ENCODE measurements around the gene HCFC2.

DNA sequence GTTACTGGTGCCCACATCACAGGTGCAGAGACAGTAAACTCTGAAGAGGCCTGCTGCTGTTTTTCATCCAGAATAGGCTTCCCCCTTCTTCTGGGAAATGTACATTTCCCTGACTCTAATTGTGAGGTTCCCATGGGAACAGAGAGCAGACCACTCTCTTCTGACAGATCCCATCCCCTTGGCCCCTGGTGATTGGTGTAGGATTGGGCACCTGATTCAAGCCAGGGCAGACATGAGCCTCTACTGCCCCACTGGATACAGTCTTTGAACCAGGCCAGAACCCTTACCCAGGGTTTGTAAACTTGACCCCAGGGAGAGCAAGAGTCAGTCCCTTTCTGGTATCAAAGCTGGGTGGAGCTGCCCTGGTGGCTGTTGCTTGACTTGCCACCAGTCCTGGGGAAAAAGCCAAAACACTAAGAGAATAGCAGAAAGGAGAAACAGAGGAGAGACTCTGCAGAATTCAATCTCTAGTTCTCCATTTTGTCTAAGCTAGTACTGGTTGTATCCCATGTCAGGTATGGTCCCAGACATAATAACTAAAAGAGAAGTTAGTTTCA, 88.4 kb downstream of the HCFC2 start:
- TF ChIP-seq TCF12 (IDR thresholded peaks at IDR 0.05; ENCODE audit: low read depth) (no peak), MAX (IDR thresholded peaks at IDR 0.05) (no peak), YY1 (IDR thresholded peaks at IDR 0.05; ENCODE audit: low read depth) (no peak), USF1 (IDR thresholded peaks at IDR 0.05) (no peak), TAF1 (IDR thresholded peaks at IDR 0.05; ENCODE audit: low read depth) (no peak), EP300 (IDR thresholded peaks at IDR 0.05; ENCODE audit: borderline replicate concordance) (no peak), RAD21 (IDR thresholded peaks at IDR 0.05; ENCODE audit: low read depth) (no peak), CREB1 (IDR thresholded peaks at IDR 0.05; ENCODE audit: low read depth) (no peak), CEBPB (IDR thresholded peaks at IDR 0.05) (no peak), REST (IDR thresholded peaks at IDR 0.05; ENCODE audit: low read depth) (no peak), TEAD4 (IDR thresholded peaks at IDR 0.05) (no peak), EGR1 (IDR thresholded peaks at IDR 0.05) (no peak)
